Motor neuron (in vitro differentiated cells): ENCODE measurements around the gene DNAJB11. TPM values are rescaled to one million over a fixed set of nuclear protein-coding genes. Genes with fewer than 3 reads are reported as not detected.
"Not testable (repeated sequence)": the region's sequence is repeated elsewhere in the genome, so short reads cannot be mapped to it uniquely, and the experiment has no call there.

Experiments
- ATAC-seq, 8 experiments: fragments of 200-7000 bp; cut with Tn5 transposase; replicated peaks in 6 of 8; 2 replicates each; pipeline ENCODE4 v1.8.0; 2021; ENCODE audit warnings: mild to moderate bottlenecking in 8 of 8, moderate library complexity in 8 of 8
- H3K27ac ChIP-seq, 2 donors: fragments of 250-450 bp; sonication (Bioruptor Pico); 2 replicates each; pipeline ENCODE4 v1.9.0; 2021; ENCODE audit warnings: antibody characterized with exemption in 2 of 2, mild to moderate bottlenecking in 2 of 2, moderate library complexity in 1 of 2
- H3K4me1 ChIP-seq, 2 donors: fragments of 250-450 bp; sonication (Bioruptor Pico); replicated peaks in 1 of 2; 2 replicates each; pipeline ENCODE4 v1.6.1; 2021; ENCODE audit warnings: antibody characterized with exemption in 2 of 2, mild to moderate bottlenecking in 2 of 2, moderate library complexity in 1 of 2
- H3K4me3 ChIP-seq, 5 donors: fragments of 250-450 bp; sonication (Bioruptor Pico); 2 replicates each; pipeline ENCODE4 v1.9.0; 2021; ENCODE audit warnings: antibody characterized with exemption in 5 of 5, mild to moderate bottlenecking in 5 of 5, moderate library complexity in 4 of 5
- WGBS, 10 experiments: fragments of 450-650 bp; shearing (Covaris generic); methylation state at CpG; one replicate each; pipeline ENCODE4 v1.0.0; 2022; 5-methylcytosine and 5-hydroxymethylcytosine counted together
- in situ Hi-C, 9 experiments: fragments of 400-800 bp; cut with MboI; loops; one replicate each; pipeline ENCODE4 v1.15.0; 2021; ENCODE audit warnings: low sequenced_read_pairs in 9 of 9, low pct_unique_long_range_greater_than_20kb in 2 of 9; ENCODE audit not compliant: unreplicated experiment in 9 of 9
- total RNA-seq, 8 experiments: library from RNA; unstranded; fragments of 300-600 nt; gene quantifications; 2 replicates each; pipeline versions ENCODE4 v1.2.3 to v1.2.4, GENCODE V29; 2022

The DNAJB11 gene
- total RNA-seq, 8 experiments from 2014 or later = 45.3 to 94.0 (median 72.5) TPM

- WGBS, 10 experiments = 0 to 20% (median 0%) methylated on average over 1 to 11 of the region's 66 CpGs; no CpG with 5 or more reads in 2 of the 10 experiments
- Histone ChIP-seq H3K27ac (peak within 1 kb of the TSS; percentile 33 to 41), H3K4me3 (peak within 1 kb of the TSS; percentile 58 to 99 (median 60)), H3K4me1 (peaks cover 3 to 11% of the 10 kb centered on the region in 2 donors)
- in situ Hi-C loops = loop anchor here in 1 of 9 experiments (25.0 kb wide), 1 partner anchor 580 kb away; no protein-coding TSS in a partner anchor
- peak; percentile 42 to 64 (median 57) for ATAC-seq
These were observed 3.2 kb upstream of the DNAJB11 start, which contains the start of gene TBCCD1 for GRCh38 chr3:186567072-186567921. Gene TBCCD1, minus strand, starts transcription at chr3:186567339. Its CDS starts 3,010 bp downstream, at chr3:186564329.

GRCh38 chr3:186569361-186569760 is 1.2 kb upstream of the DNAJB11 start:
- in situ Hi-C loops = loop anchor here in 1 of 9 experiments (25.0 kb wide), 1 partner anchor 582 kb away; no protein-coding TSS in a partner anchor
- ATAC-seq, H3K27ac ChIP-seq: not testable (repeated sequence)
- WGBS, 10 experiments = 57 to 94% (median 81%) methylated on average over 1 to 9 of the region's 11 CpGs; no CpG with 5 or more reads in 4 of the 10 experiments
- peaks cover 3 to 11% of the 10 kb centered on the region in 2 donors for H3K4me1 ChIP-seq
- peak overlapping the region; percentile 47 to 80 (median 50) for H3K4me3 ChIP-seq

GRCh38 chr3:186569779-186570095 is 783 bp upstream of the DNAJB11 start:
- no peak for ATAC-seq
- Histone ChIP-seq H3K4me3 (peak overlapping the region; percentile 47 to 80 (median 50)), H3K27ac (peak overlapping the region; percentile 47 to 57), H3K4me1 (peaks cover 3 to 11% of the 10 kb centered on the region in 2 donors)
- in situ Hi-C loops = loop anchor here in 1 of 9 experiments (25.0 kb wide), 1 partner anchor 582 kb away; no protein-coding TSS in a partner anchor
- 0 to 10% (median 5%) methylated on average over 2 to 7 of the region's 7 CpGs; no CpG with 5 or more reads in 3 of the 10 experiments for WGBS, 10 experiments

- ATAC-seq = no peak
- Histone ChIP-seq H3K27ac (peak overlapping the region; percentile 78 to 79), H3K4me1 (peaks cover 3 to 11% of the 10 kb centered on the region in 2 donors), H3K4me3 (peak overlapping the region; percentile 79 to 100 (median 92))
- in situ Hi-C loops = loop anchor here in 1 of 9 experiments (25.0 kb wide), 1 partner anchor 584 kb away; no protein-coding TSS in a partner anchor
- 0 to 17% (median 9%) methylated on average over 2 to 9 of the region's 21 CpGs; no CpG with 5 or more reads in 4 of the 10 experiments for WGBS, 10 experiments
These were observed 572 bp downstream of the DNAJB11 start for GRCh38 chr3:186570941-186571643.

GRCh38 chr3:186571644-186572013 is 1.1 kb downstream of the DNAJB11 start:
- in situ Hi-C loops = loop anchor here in 1 of 9 experiments (25.0 kb wide), 1 partner anchor 584 kb away; no protein-coding TSS in a partner anchor
- Histone ChIP-seq H3K27ac (no peak overlapping the region), H3K4me1 (peaks cover 3 to 8% of the 10 kb centered on the region in 2 donors), H3K4me3 (peak overlapping the region in 4 of 5 donors; percentile 79 to 100 (median 93))
- no peak for ATAC-seq
- 31 to 100% (median 77%) methylated on average over 2 of the region's 2 CpGs for WGBS, 10 experiments

- in situ Hi-C loops = loop anchor here in 1 of 9 experiments (25.0 kb wide), 1 partner anchor 210 kb away; the partner anchor contains the start of gene EIF4A2
- WGBS, 10 experiments = 37 to 100% (median 94%) methylated on average over 1 to 2 of the region's 2 CpGs
- H3K4me3 ChIP-seq = no peak overlapping the region
- ATAC-seq = no peak
- no peaks in the 10 kb centered on the region for H3K4me1 ChIP-seq
- H3K27ac ChIP-seq = no peak overlapping the region
These were observed 7.0 kb downstream of the DNAJB11 start for GRCh38 chr3:186577521-186577920.

- no peak for ATAC-seq
- in situ Hi-C loops = loop anchor here in 1 of 9 experiments (25.0 kb wide), 1 partner anchor 207 kb away; the partner anchor contains the start of gene EIF4A2
- Histone ChIP-seq H3K4me3 (no peak overlapping the region), H3K4me1 (no peaks in the 10 kb centered on the region), H3K27ac (no peak overlapping the region)
- WGBS, 10 experiments = 80 to 100% (median 94%) methylated on average over 1 to 3 of the region's 3 CpGs
These were observed 10.3 kb downstream of the DNAJB11 start for GRCh38 chr3:186580785-186581184.

GRCh38 chr3:186582541-186582940 is 12.0 kb downstream of the DNAJB11 start:
- Histone ChIP-seq H3K4me3 (no peak overlapping the region), H3K4me1 (no peaks in the 10 kb centered on the region), H3K27ac (no peak overlapping the region)
- in situ Hi-C loops = loop anchor here in 1 of 9 experiments (25.0 kb wide), 1 partner anchor 205 kb away; the partner anchor contains the start of gene EIF4A2
- WGBS, 10 experiments = 83 to 100% (median 97%) methylated on average over 1 to 6 of the region's 6 CpGs; no CpG with 5 or more reads in 1 of the 10 experiments
- ATAC-seq = no peak

- in situ Hi-C loops = loop anchor here in 1 of 9 experiments (25.0 kb wide), 1 partner anchor 203 kb away; the partner anchor contains the start of gene EIF4A2
- Histone ChIP-seq H3K4me3 (no peak overlapping the region), H3K27ac (no peak overlapping the region), H3K4me1 (no peaks in the 10 kb centered on the region)
- no peak for ATAC-seq
- WGBS, 10 experiments = 30 to 74% (median 49%) methylated on average over 3 to 5 of the region's 5 CpGs
These were observed 13.3 kb downstream of the DNAJB11 start for GRCh38 chr3:186583831-186584230.

GRCh38 chr3:186586245-186586644 is 15.7 kb downstream of the DNAJB11 start:
- in situ Hi-C loops = loop anchor here in 1 of 9 experiments (25.0 kb wide), 1 partner anchor 201 kb away; the partner anchor contains the start of gene EIF4A2
- H3K4me1 ChIP-seq, H3K4me3 ChIP-seq, H3K27ac ChIP-seq, ATAC-seq: not testable (repeated sequence)
- WGBS, 10 experiments = 86 to 100% (median 96%) methylated on average over 1 to 7 of the region's 9 CpGs; no CpG with 5 or more reads in 2 of the 10 experiments

- H3K4me3 ChIP-seq = no peak overlapping the region
- H3K4me1 ChIP-seq = no peaks in the 10 kb centered on the region
- in situ Hi-C loops = loop anchor here in 1 of 9 experiments (25.0 kb wide), 1 partner anchor 200 kb away; the partner anchor contains the start of gene EIF4A2
- no peak for ATAC-seq
- H3K27ac ChIP-seq = no peak overlapping the region
These were observed 16.7 kb downstream of the DNAJB11 start for GRCh38 chr3:186587183-186587582.

GRCh38 chr3:186588632-186589031 is 18.1 kb downstream of the DNAJB11 start:
- peak in 2 of 8 experiments; percentile 67 to 72 for ATAC-seq
- WGBS, 10 experiments = 15 to 81% (median 57%) methylated on average over 1 to 2 of the region's 2 CpGs; no CpG with 5 or more reads in 3 of the 10 experiments
- H3K27ac ChIP-seq = no peak overlapping the region
- no peaks in the 10 kb centered on the region for H3K4me1 ChIP-seq
- H3K4me3 ChIP-seq = no peak overlapping the region
- in situ Hi-C loops = loop anchor here in 1 of 9 experiments (25.0 kb wide), 1 partner anchor 199 kb away; the partner anchor contains the start of gene EIF4A2
